Progenitor cell of endocrine pancreas (in vitro differentiated cells): ENCODE data around the gene AGBL1. TPM values are rescaled to one million over a fixed set of nuclear protein-coding genes. Genes with fewer than 3 reads are reported as not detected.

Experiments used
- DNase-seq: peaks from one replicate; pipeline ENCODE4 v3.0.0; 2021; ENCODE audit warnings: low spot score; ENCODE audit not compliant: unreplicated experiment
- H3K27ac Mint-ChIP-seq: 2 replicates; pipeline ENCODE4 v1.8.0; 2021; ENCODE audit warnings: mild to moderate bottlenecking, moderate library complexity, mixed read lengths
- H3K27me3 Mint-ChIP-seq: 2 replicates; pipeline ENCODE4 v1.8.0; 2021; ENCODE audit warnings: mixed read lengths
- H3K36me3 Mint-ChIP-seq: 2 replicates; pipeline ENCODE4 v1.8.0; 2022; ENCODE audit warnings: mixed read lengths; ENCODE audit not compliant: insufficient read depth
- H3K4me1 Mint-ChIP-seq: 2 replicates; pipeline ENCODE4 v1.8.0; 2021; ENCODE audit warnings: low read depth, mixed read lengths
- H3K4me3 Mint-ChIP-seq: 2 replicates; pipeline ENCODE4 v1.8.0; 2021; ENCODE audit warnings: low read depth, mild to moderate bottlenecking, moderate library complexity, mixed read lengths
- H3K9me3 Mint-ChIP-seq: 2 replicates; pipeline ENCODE4 v1.8.0; 2021; ENCODE audit warnings: low read depth, mixed read lengths
- CTCF ChIP-seq: fragments of 200-600 bp; sonication (generic); IDR thresholded peaks from one replicate; pipeline ENCODE4 v1.5.0; 2021; ENCODE audit warnings: antibody characterized with exemption, mild to moderate bottlenecking; ENCODE audit not compliant: unreplicated experiment
- total RNA-seq: library from RNA; stranded (reverse); gene quantifications from 2 replicates; pipeline ENCODE4 v1.2.1, GENCODE V29; 2021

The AGBL1 gene
- total RNA-seq, 1 donor from 2014 or later = not detected

- no peak for DNase-seq
- Mint-ChIP-seq H3K9me3 (no peaks in the 10 kb centered on the region), H3K4me1 (no peaks in the 10 kb centered on the region), H3K27me3 (peaks cover 11% of the 10 kb centered on the region), H3K36me3 (no peaks in the 10 kb centered on the region), H3K27ac (no peak overlapping the region), H3K4me3 (no peak overlapping the region)
- TF ChIP-seq CTCF = no peak
Measured at GRCh38 chr15:86857701-86858100, 778.0 kb downstream of the AGBL1 start.

GRCh38 chr15:86863226-86863915, 783.7 kb downstream of the AGBL1 start:
- no peak overlapping the region for H3K4me3 Mint-ChIP-seq
- no peak for DNase-seq
- H3K9me3 Mint-ChIP-seq = no peaks in the 10 kb centered on the region
- H3K36me3 Mint-ChIP-seq = no peaks in the 10 kb centered on the region
- no peak for TF ChIP-seq CTCF
- H3K27ac Mint-ChIP-seq = no peak overlapping the region
- peaks cover 4% of the 10 kb centered on the region for H3K27me3 Mint-ChIP-seq
- H3K4me1 Mint-ChIP-seq = no peaks in the 10 kb centered on the region

DNA sequence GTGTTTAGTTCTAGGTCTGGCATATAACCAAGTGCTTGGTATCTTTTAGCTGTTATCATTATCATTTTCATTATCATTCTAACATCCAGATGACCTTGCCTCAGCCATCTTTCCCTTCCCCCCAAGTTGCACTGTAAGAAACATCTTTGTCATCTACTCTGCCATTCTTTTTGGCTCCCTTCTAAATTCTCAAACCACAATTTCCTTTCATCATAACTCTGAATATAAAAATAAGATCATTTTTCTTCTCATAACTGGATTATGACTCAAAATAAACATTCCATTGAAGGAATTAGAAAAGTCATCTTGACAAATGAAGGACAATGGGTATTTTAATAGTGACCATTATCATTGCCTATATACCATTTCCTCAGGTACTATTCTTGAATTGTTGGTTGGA, 786.2 kb downstream of the AGBL1 start:
- Mint-ChIP-seq H3K9me3 (no peaks in the 10 kb centered on the region), H3K4me1 (no peaks in the 10 kb centered on the region), H3K36me3 (no peaks in the 10 kb centered on the region), H3K27me3 (peaks cover 4% of the 10 kb centered on the region), H3K4me3 (no peak overlapping the region), H3K27ac (no peak overlapping the region)
- TF ChIP-seq CTCF = no peak
- DNase-seq = no peak

- Mint-ChIP-seq H3K4me3 (no peak overlapping the region), H3K36me3 (no peaks in the 10 kb centered on the region)
Measured at GRCh38 chr15:86870846-86871245, 791.2 kb downstream of the AGBL1 start.

GRCh38 chr15:86871964-86872363, 792.3 kb downstream of the AGBL1 start:
- H3K27ac Mint-ChIP-seq = no peak overlapping the region
- H3K27me3 Mint-ChIP-seq = no peaks in the 10 kb centered on the region
- H3K36me3 Mint-ChIP-seq = no peaks in the 10 kb centered on the region
- no peak for DNase-seq
- TF ChIP-seq CTCF = no peak
- H3K9me3 Mint-ChIP-seq = no peaks in the 10 kb centered on the region
- H3K4me3 Mint-ChIP-seq = no peak overlapping the region
- peaks cover 20% of the 10 kb centered on the region for H3K4me1 Mint-ChIP-seq

More at GRCh38 chr15:86870846-86871245, 791.2 kb downstream of the AGBL1 start:
- Mint-ChIP-seq H3K27me3 (peaks cover 1% of the 10 kb centered on the region), H3K27ac (no peak overlapping the region), H3K4me1 (peaks cover 15% of the 10 kb centered on the region), H3K9me3 (no peaks in the 10 kb centered on the region)
- no peak for DNase-seq
- TF ChIP-seq CTCF = no peak
